22Rv1 (cell line): ENCODE measurements around the gene BTF3L4.

Source experiments
- H3K27ac ChIP-seq: fragments of 450-650 bp; 2 replicates; pipeline ENCODE4 v1.5.1; 2017
- ZFX ChIP-seq: fragments of 450-650 bp; IDR thresholded peaks from 2 replicates; pipeline ENCODE4 v1.6.1; 2017; ENCODE audit warnings: antibody characterized with exemption, borderline replicate concordance
- TF ChIP-seq, protein P1 (sequence below): fragments of 450-650 bp; IDR thresholded peaks from 2 replicates; pipeline ENCODE4 v1.5.1; 2017; ENCODE audit warnings: mild to moderate bottlenecking

The BTF3L4 gene

GRCh38 chr1:52057255-52057654, 1.2 kb downstream of the BTF3L4 start:
- H3K27ac ChIP-seq, result peak overlapping the region; percentile 99
- TF ChIP-seq, protein P1, sequence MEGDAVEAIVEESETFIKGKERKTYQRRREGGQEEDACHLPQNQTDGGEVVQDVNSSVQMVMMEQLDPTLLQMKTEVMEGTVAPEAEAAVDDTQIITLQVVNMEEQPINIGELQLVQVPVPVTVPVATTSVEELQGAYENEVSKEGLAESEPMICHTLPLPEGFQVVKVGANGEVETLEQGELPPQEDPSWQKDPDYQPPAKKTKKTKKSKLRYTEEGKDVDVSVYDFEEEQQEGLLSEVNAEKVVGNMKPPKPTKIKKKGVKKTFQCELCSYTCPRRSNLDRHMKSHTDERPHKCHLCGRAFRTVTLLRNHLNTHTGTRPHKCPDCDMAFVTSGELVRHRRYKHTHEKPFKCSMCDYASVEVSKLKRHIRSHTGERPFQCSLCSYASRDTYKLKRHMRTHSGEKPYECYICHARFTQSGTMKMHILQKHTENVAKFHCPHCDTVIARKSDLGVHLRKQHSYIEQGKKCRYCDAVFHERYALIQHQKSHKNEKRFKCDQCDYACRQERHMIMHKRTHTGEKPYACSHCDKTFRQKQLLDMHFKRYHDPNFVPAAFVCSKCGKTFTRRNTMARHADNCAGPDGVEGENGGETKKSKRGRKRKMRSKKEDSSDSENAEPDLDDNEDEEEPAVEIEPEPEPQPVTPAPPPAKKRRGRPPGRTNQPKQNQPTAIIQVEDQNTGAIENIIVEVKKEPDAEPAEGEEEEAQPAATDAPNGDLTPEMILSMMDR, result no peak
- no peak for TF ChIP-seq ZFX

GRCh38 chr1:52057876-52058415, 1.9 kb downstream of the BTF3L4 start:
- TF ChIP-seq, protein P1, result no peak
- no peak for TF ChIP-seq ZFX

GRCh38 chr1:52059321-52059720, 3.2 kb downstream of the BTF3L4 start:
- H3K27ac ChIP-seq, result no peak overlapping the region
- TF ChIP-seq, protein P1, result no peak
- no peak for TF ChIP-seq ZFX

More at GRCh38 chr1:52057876-52058415, 1.9 kb downstream of the BTF3L4 start:
- H3K27ac ChIP-seq, result no peak overlapping the region

DNA sequence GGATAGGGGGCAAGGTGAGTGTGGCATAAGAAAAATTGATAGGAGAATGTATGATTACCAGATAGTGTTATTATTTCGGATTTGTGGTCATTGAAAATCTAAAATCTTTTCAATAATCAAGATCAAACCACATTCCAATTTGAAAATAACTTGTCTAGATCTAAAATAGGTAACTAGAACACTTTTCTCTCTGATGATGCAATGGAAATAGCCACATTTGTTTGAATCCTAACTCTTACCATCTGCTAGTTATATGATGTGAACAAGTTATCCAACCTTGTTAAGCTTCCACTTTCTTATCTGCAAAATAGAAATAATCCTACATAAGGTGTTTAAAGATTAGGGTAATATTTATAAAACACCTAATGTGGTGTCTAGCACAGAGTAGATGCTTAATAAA, 3.8 kb downstream of the BTF3L4 start:
- H3K27ac ChIP-seq, result no peak overlapping the region
- TF ChIP-seq ZFX, result no peak
- TF ChIP-seq, protein P1, result no peak

DNA sequence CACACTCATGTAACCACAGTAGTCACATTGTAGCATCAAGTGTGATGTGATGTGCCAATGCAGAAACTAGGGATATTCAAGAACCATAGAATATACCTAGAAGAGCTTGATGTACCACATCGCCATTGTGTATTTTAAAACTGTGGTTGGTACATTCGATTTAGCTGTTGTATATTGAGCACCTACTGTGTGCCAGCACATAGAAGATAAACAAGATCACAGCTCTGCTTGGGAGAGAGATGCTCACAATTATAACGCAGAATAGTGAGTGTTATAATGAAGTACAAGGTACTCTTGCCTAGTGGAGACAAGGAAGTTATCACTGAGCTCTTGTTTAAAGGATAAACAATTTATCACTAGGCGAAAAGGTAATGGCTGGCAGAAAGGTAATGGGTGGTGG, 4.7 kb downstream of the BTF3L4 start:
- TF ChIP-seq ZFX, result no peak
- TF ChIP-seq, protein P1, result no peak
- H3K27ac ChIP-seq, result no peak overlapping the region

DNA sequence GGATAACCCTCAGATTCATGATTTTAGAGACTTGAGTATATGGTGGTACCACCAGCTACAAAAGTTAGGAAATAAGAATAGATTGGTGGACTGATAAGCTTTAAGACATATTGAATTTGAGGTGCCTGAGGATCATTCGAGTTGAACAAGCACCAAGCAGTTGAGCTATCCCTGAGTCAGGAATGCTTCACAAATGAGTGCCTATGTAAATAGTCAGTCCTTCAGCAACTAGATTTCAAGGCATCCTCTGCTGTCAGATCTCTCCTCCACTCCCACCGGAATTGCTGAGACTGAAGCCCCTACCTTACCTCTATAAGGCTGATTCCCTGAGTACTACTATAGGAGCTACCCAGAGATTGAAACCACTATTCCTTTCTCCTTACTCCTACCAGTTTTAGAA, 7.1 kb downstream of the BTF3L4 start:
- H3K27ac ChIP-seq, result no peak overlapping the region
- no peak for TF ChIP-seq ZFX
- TF ChIP-seq, protein P1, result no peak

DNA sequence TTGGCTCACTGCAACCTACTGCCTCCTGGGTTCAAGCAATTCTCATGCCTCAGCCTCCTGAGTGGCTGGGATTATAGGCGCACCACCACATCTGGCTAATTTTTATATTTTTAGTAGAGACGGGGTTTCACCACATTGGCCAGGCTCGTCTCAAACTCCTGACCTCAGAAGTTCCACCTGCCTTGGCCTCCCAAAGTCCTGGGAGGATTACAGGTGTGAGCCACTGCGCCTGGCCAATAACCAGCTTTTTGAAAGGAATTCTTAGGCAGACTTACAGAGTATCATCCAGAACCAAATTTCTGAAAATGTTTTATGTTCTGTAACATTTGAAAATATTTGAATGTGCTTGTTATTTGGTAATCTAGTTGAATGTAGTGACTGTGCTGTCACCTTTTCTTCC, 14.6 kb downstream of the BTF3L4 start:
- TF ChIP-seq, protein P1, result no peak
- H3K27ac ChIP-seq, result peak overlapping the region; percentile 25; the same call in 1 of the 2 replicates
